HUDEP-2 (cell line): ENCODE measurements around the gene ADAMTS18.

Experiments
- DNase-seq, 76 experiments: peaks; one replicate each; lab custom pipeline; 2025; ENCODE audit not compliant: unreplicated experiment in 76 of 76; lab: John Stamatoyannopoulos, UW

ADAMTS18 gene

GRCh38 chr16:77331802-77332586 lies 102.8 kb downstream of the ADAMTS18 start:
- no peak for DNase-seq

GRCh38 chr16:77331043-77331442 lies 103.8 kb downstream of the ADAMTS18 start:
- no peak for DNase-seq

DNA sequence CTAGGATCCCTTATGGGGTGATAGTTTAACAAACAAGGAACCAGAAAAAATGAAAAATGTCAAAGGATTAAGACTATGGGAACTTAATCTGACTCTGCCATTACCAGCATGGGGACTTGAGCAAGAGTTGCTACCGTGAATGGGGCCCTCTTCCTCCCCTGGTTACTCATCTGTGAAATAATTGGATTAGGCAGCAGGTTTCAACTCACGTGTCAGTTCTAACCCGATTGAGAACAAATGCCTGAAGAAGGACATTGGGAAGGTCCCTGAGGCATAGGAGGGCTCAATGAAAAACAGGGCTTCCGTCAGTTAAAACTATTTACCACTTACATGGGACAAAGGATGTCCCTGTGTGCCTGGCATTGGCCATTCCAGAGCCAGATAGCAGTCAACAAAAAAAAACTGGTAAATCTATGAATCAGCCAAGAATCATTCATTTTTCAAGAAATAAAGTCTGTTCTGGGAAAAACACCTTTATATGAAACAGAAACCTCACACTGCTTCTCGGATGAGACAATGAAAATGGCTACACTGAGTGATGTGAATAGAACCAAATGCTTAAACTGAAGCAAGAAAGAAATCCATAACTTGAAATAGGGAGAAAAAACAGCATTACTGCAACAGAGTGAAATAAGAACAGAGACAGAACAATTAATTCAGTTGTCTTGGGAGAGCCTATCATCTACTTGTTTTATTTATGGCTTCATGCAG lies 104.3 kb downstream of the ADAMTS18 start:
- DNase-seq: no peak

GRCh38 chr16:77328768-77329167 lies 106.1 kb downstream of the ADAMTS18 start:
- no peak for DNase-seq

DNA sequence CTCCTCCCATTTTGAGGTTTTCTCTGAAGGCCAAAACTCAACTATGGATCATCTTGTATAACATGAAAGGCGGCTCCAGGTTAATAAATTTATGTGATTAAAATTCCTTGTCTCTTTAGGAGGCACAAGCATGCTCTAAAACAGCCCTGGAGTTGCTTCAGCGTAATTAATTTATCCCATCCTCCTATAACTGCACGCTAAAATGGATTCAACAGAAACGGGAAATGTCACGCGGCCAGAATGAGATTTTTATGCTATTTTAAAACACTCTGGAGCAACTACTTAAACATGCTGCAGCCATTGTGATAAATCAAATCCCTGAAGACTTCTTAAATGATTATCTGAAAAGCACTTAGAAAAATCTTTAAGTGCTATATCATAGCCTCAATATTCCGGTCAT lies 106.6 kb downstream of the ADAMTS18 start:
- DNase-seq: no peak

DNA sequence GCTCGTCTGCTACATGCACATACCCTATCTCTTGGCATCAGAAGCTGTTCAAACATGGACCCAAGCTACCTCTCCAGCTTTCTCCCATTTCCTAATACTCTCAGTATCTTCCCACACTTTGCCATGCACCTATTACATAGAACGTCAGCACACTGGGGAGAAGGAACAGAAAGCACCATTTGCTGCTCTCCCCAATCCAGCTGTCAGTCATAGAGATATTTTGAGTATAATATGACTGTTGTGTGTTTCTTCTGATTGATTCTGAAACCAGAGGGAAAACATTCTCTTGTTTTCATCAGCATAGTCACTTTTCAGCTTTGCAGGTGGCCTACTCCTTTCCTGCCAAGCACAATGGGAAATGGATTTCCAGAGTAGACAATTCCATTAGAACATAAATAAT lies 107.1 kb downstream of the ADAMTS18 start:
- DNase-seq: no peak

DNA sequence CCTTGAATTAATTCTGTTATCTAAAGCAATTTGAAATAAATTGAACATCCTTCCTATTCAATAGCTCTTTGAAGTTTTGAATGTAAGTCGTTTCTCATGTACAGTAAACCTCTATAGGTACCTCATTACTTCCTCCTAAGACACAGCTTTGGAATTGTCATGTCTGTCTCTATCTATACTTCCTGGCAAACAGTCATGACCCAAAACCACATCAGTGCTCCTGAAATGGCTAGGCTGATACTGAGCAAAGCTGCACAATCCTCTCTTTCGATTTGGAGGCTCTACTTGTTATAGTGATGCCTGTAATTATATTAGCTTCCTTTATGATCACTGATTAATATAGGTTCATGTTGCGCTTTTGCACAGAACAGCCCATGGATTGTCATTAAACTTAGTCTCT lies 110.1 kb downstream of the ADAMTS18 start:
- no peak for DNase-seq

DNA sequence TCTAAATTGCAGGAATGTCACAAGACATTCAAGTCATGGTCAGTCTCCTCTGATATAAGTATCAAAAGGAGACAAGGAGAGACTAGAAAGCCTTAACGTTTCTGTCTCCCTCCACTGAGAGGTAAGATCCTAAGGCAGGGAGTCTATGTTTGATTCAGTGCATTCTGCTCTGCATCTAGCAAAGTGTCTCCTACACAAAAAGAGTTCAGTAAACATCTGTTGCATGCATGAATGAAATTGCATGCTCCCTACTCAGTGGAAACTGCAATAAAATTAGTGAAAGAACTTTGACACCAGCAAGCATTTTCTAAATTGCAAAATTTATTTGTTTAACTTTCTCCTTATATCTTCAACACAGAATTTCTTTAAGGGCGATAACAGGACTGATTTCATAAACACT lies 111.1 kb downstream of the ADAMTS18 start:
- DNase-seq: no peak

DNA sequence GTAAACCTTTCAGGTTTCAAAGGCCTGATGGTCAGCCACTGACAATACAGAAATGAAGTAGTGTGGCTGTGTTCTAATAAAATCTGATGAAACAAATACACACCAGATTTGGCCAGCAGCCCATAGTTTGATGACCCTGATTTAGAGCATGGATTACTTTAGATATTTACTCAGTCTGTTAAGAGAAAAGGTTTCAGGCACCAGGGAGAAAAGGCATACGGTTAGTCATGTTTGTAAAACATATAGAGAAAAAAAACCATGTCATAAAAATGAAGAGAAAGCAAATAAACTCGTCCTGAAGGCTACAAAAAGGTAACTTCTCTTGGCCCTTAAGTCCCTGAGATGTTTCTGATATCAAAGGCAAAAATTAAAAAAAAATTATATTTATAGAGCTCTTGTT lies 112.1 kb downstream of the ADAMTS18 start:
- no peak for DNase-seq

DNA sequence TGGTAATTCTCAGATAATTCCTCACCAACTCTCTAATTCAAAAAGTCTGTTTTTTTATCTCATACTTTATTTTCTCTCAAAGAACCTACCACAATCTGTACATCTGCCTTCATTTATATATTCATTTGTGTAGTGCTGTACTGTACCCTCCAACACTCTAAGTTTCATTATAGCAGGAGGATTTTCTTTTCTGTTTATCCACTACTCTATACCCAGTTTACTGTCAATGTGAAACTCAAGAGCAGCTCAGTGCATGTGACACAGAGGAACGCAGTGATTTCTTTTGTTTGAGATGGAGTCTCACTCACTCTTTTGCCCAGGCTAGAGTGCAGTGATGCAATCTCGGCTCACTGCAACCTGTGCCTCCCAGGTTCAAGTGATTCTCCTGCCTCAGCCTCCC lies 117.8 kb downstream of the ADAMTS18 start:
- no peak for DNase-seq

DNA sequence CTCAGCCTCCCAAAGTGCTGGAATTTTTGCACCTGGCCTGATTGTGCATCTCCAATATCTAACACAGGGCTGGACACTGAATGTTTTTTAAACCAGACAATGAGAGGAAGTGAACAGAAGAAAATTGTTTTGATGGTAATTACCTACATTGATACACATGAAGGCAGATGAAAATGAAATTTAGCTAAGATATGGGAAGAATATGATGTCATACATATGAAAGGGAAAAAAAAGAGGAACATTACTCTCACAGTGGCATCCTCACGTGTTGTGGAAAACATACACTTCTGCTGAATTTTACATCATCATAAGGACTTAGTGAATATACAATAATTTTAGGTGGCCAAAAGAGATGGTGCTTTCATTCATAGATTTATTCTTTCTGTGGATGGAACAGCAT lies 124.0 kb downstream of the ADAMTS18 start:
- DNase-seq: no peak

DNA sequence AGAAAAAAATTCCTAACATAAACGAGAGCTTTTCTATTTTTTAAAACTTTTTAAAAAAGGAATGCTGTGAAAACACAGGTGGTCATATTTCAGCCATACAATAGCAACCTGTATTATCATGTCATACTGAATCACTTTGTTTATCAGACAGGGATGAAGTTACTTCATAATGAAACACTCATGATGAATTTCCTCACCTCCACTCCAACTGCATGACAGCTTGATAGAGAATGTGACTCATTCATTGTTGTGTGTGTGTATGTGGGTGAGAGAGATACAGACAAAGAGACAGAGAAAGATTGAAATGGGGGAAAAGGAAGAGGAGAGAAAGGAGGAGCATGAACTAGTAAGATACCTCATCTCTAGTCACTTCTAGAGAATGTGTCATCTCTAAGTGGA lies 126.7 kb downstream of the ADAMTS18 start:
- DNase-seq: no peak

DNA sequence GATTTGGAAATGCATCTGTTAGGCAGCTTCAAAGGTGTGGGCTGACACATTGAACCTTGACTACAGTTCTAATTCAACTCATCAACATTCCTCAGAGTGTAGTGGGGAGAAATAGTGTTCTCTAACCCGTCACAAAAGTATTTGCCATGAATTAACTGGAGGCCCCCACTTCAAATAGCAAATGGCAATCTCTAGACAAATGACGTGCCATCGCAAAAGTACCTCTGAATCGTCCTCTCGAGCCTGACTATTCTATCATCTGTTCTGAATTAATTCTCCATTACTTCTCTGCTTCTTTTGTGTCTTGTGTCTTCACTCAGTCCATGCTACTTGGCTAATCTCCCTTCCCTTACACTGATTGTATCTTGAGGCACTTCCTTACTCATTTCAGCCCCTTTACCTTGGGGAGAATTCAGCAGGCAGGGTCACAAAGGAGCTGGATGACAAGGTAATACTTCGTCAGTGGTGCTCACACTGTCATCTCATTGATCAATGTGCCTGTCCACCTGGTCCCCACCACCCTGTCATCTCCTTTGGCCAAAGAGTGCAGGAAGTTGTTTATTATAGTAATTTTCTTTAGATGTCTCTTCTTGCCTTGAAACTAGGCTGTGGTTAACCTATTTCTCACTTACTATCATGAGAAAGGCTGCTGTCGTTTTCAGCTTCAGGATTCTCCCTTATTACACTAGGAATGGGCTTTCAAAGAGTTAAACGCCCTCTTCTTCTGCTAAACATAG lies 127.2 kb downstream of the ADAMTS18 start:
- no peak for DNase-seq

DNA sequence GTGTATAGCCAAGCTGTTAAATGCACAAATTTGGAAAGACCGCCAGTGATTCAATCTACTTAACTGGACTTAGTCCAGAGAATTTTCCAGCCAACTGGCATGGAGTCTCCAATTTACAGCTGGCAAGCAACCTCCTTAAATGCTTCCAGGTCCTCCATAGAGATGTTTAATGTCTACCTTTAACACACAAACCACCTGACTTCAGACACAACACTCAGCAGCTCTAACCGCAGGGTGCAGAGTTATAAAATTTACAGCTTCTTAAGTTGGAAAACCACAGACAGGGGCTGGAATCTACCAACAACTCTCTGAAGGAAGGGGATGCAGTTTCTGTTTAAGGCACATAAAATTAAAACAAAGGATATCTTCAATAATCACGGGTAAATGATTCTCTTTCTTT lies 128.8 kb downstream of the ADAMTS18 start:
- no peak for DNase-seq

DNA sequence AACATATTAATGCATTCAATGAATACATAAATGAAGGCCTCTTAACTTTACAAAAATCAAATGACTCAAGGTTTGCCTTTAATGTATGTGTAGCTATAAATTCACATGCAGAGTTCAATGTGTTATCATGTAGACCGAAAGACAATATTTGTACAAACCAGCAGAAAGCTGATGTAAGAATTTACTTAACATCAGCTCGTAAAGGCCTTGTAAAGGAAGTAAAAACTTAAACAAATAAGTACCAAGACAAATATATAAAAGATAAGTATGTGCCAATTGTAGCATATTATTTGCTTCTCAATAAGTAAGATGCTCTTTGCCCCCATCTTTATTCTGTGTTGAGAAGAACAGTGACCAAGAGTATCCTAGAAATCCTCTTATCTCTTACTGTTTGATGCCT lies 130.0 kb downstream of the ADAMTS18 start:
- no peak for DNase-seq

DNA sequence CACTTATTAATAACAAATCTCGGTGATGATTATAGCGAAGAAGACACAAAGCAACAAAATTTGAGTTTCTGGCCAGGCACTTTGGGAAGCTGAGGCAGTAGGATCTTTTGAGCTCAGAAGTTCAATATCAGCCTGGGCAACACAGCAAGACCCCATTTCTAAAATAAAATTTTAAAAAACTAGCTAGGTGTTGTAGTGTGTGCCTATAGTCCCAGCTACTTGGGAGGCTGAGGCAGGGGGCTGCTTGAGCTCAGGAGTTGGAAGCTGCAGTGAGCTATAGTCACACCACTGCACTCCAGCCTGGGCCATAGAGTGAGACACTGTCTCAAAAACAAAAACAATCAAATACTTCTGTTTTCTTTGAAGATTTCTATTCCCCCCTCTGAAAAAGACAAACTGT lies 130.7 kb downstream of the ADAMTS18 start:
- DNase-seq: no peak

DNA sequence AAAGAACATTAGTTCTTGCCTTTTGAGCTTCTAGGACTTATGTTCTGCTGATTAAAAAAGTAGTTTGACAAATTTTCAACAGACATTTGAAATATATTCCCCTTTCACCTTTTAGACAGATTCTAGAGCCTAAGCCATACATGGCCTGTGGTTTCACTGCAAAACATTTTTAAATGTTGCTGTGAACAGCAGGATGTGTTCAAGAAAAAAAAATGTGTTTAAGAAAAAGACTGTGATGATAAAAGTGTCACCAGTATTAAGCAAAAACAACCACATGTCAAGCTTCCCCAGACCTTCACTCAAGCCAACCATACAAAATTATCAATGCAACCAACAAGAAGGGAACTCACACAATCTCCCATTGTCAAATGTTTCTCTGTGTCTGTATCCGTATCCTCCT lies 132.2 kb downstream of the ADAMTS18 start:
- DNase-seq: no peak

DNA sequence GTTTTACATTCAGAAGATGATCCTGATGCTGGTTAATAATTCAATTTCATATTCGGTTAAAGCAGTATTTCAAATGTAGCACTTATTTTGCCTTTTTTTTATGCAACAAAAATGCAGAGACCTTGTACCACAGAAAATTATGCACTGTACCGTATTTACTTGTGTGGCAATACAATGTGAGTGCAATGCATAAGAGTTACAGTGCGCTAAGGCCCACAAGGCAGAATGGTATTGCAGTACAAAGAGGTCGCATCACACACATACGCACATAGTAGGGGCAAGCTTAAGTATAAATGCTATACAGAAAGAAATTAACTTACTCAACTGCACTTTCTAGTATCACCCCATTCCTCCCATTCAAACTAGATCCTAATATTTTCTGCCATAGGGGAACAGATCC lies 132.6 kb downstream of the ADAMTS18 start:
- no peak for DNase-seq

DNA sequence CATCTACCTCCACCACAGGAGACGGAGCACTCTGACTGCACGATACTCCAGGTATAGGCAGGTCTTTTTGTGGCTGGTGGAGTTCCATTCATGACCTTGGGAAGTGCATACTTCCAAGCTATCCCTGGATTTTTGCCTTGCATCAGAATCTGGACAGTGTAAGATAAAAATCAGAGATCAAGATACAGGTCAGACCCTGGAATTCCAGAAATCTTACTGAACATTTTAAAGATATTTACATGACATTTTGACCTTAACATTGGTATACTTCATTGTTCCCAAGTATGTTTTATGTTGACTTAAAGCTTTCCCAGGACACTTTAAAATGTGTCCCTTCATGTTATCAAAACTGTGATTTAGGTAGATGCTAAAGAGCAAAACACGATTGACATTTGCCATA lies 134.6 kb downstream of the ADAMTS18 start:
- DNase-seq: peak in 1 of 76 experiments; percentile 2

DNA sequence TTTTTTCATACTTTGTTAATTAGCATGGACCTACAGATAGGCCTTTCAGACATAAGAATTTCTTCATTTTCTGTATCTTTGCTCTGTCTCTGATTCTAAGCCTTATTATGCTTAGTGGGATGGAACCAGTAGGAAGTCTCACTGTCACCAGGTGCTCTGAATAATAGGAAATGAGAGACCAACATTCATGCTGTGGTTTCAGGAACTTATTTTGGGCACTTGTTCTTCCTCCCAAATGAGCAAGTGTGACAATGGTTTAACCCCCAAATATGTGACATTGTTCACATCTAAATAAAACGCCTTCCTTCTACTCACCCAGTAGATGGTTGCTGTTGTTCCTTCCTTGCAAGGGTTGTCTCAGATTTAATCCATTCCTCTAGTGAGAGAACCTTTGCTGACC lies 135.4 kb downstream of the ADAMTS18 start:
- no peak for DNase-seq

DNA sequence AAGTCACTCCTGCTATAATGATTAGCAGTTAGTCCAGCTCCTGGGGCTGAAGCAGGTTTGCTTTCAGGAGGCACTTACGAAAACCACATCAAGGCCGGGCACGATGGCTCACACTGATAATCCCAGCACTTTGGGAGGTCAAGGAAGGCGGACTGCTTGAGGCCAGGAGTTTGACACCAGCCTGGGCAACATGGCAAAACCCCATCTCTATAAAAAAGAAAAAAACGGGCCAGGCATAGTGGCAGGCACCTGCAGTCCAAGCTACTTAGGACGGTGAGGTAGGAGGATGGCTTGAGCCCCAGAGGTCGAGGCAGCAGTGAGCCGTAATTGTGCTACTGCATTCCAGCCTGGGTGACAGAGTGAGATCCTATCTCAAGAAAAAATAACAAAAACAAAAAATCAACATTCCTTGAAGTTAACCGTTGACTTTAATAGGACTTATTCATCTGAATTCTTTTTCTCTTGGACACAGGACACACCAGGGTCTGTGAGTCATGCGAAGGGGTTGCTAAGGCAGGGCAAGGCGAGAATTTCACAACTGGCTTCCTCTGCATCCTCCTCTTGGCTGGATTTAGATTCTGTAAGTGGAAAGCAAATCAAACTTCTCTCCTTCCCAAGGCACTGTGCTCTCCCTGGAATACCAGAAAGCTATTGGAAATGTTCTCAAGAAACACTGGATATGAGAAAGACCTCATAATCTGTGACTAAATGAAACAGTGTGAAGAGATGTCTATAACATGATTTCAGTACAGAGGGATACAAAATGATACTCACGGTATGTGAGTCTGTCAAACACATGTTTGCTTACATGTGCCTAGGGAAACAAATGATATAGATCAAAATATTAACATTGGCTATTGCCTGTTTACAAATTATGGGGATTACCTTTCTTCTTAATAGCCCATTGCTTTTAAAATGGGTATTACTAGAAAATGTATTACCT lies 136.1 kb downstream of the ADAMTS18 start:
- no peak for DNase-seq
